ENCODE measurements around the gene HABP2. TPM values are rescaled to one million over a fixed set of nuclear protein-coding genes. Genes with fewer than 3 reads are reported as not detected.

The HABP2 gene
- total RNA-seq, 1 donor from 2014 or later = 0.77 TPM

- no peak for TF ChIP-seq CTCF (IDR thresholded peaks at IDR 0.05)
- ATAC-seq = peak in 1 of 2 donors; percentile 29
- no peaks in the 10 kb centered on the region for H3K9me3 ChIP-seq
- no peaks in the 10 kb centered on the region for H3K36me3 ChIP-seq
- intact Hi-C loops (cut with DNase I) = no loop called here
- H3K27ac ChIP-seq = no peak overlapping the region
- H3K27me3 ChIP-seq (ENCODE audit: low read depth) = peaks cover 8% of the 10 kb centered on the region
- no peak for DNase-seq
- H3K4me1 ChIP-seq = no peaks in the 10 kb centered on the region
- no peak overlapping the region for H3K4me3 ChIP-seq
Observed at GRCh38 chr10:113603057-113603777, 50.4 kb downstream of the HABP2 start.

- intact Hi-C loops (cut with DNase I) = no loop called here
- Histone ChIP-seq H3K27ac (no peak overlapping the region), H3K36me3 (no peaks in the 10 kb centered on the region), H3K4me3 (no peak overlapping the region), H3K27me3 (ENCODE audit: low read depth) (peaks cover 8% of the 10 kb centered on the region), H3K9me3 (no peaks in the 10 kb centered on the region), H3K4me1 (no peaks in the 10 kb centered on the region)
- DNase-seq (no peak), ATAC-seq (no peak)
- TF ChIP-seq CTCF (IDR thresholded peaks at IDR 0.05) = no peak
Observed at GRCh38 chr10:113604572-113604971, 51.7 kb downstream of the HABP2 start.

GRCh38 chr10:113605268-113605978 is 52.6 kb downstream of the HABP2 start:
- no peak overlapping the region for H3K4me3 ChIP-seq
- TF ChIP-seq CTCF (IDR thresholded peaks at IDR 0.05) = no peak
- H3K27me3 ChIP-seq (ENCODE audit: low read depth) = peaks cover 8% of the 10 kb centered on the region
- ATAC-seq (no peak), DNase-seq (no peak)
- intact Hi-C loops (cut with DNase I) = no loop called here
- H3K36me3 ChIP-seq = no peaks in the 10 kb centered on the region
- H3K9me3 ChIP-seq = no peaks in the 10 kb centered on the region
- H3K27ac ChIP-seq = no peak overlapping the region
- H3K4me1 ChIP-seq = no peaks in the 10 kb centered on the region

- intact Hi-C loops (cut with DNase I) = no loop called here
- Histone ChIP-seq H3K4me1 (no peaks in the 10 kb centered on the region), H3K27me3 (ENCODE audit: low read depth) (peaks cover 8% of the 10 kb centered on the region), H3K36me3 (no peaks in the 10 kb centered on the region), H3K27ac (no peak overlapping the region), H3K4me3 (no peak overlapping the region), H3K9me3 (no peaks in the 10 kb centered on the region)
- ATAC-seq (no peak), DNase-seq (no peak)
- TF ChIP-seq CTCF (IDR thresholded peaks at IDR 0.05) = no peak
Observed at GRCh38 chr10:113609704-113610108, 56.9 kb downstream of the HABP2 start.

- Histone ChIP-seq H3K27me3 (ENCODE audit: low read depth) (peaks cover 10% of the 10 kb centered on the region), H3K36me3 (no peaks in the 10 kb centered on the region), H3K27ac (no peak overlapping the region), H3K9me3 (no peaks in the 10 kb centered on the region), H3K4me1 (no peaks in the 10 kb centered on the region), H3K4me3 (no peak overlapping the region)
- intact Hi-C loops (cut with DNase I) = no loop called here
- DNase-seq = no peak
- ATAC-seq = no peak
- TF ChIP-seq CTCF (IDR thresholded peaks at IDR 0.05) = no peak
Observed at GRCh38 chr10:113610631-113611601, 58.1 kb downstream of the HABP2 start.
